K562 (cell line): Measurements from ENCODE around the gene PIGQ. TPM values are rescaled to one million over a fixed set of nuclear protein-coding genes. Genes with fewer than 3 reads are reported as not detected.

Source experiments
- CREM ChIP-seq: IDR thresholded peaks from 2 replicates; pipeline ENCODE4 v1.6.1; 2014; ENCODE audit warnings: antibody characterized with exemption, low read depth
- KLF1 ChIP-seq: fragments of 450-650 bp; IDR thresholded peaks from 2 replicates; pipeline ENCODE4 v1.6.1; 2016; ENCODE audit warnings: missing genetic modification characterization, missing compliant biosample characterization
- POLR2A ChIP-seq: fragments of 450-650 bp; conservative IDR thresholded peaks from 2 replicates; pipeline ENCODE4 v1.6.1; 2016
- PTBP1 ChIP-seq: fragments of 200-400 bp; formaldehyde crosslinking; IDR thresholded peaks from 2 replicates; pipeline ENCODE4 v1.6.1; 2017; ENCODE audit warnings: low read depth, low read length
- SAP30 ChIP-seq: fragments of 200-600 bp; sonication (generic); IDR thresholded peaks from 2 replicates; pipeline ENCODE4 v1.6.1; 2012; ENCODE audit warnings: borderline replicate concordance, low read depth, mild to moderate bottlenecking, moderate library complexity, low read length, control low read depth, inconsistent platforms; ENCODE audit not compliant: insufficient read depth, poor library complexity, severe bottlenecking
- ZNF12 ChIP-seq: sonication (generic); formaldehyde crosslinking; IDR thresholded peaks from 2 replicates; pipeline ENCODE4 v1.4.0; 2020; ENCODE audit warnings: mild to moderate bottlenecking, missing genetic modification reagents
- ZNF507 ChIP-seq: conservative IDR thresholded peaks from 2 replicates; pipeline ENCODE4 v1.6.1; 2017; ENCODE audit warnings: missing genetic modification characterization, missing compliant biosample characterization
- polyA plus RNA-seq, 8 experiments: library from polyadenylated mRNA; depleted of rRNA in 4 of 8; stranded (reverse) in 5 of 8; unstranded in 3 of 8; fragments of >200 nt; fragmentation: Nextera tagmentation in 2 of 8; fragmentation: Illumina TruSeq in 1 of 8; extraction: Ambion mirVana in 2 of 8; extraction: Trizol in 1 of 8; gene quantifications; 2 replicates each; pipeline versions ENCODE4 v1.2.1 to v1.2.3, GENCODE V29; 2011 to 2014; ENCODE audit warnings: inconsistent platforms in 1 of 8, missing spikeins in 1 of 8
- total RNA-seq, 7 experiments: library from RNA; depleted of rRNA in 6 of 7; stranded (reverse); fragments of >200 nt in 6 of 7; fragmentation: Illumina TruSeq in 2 of 7; extraction: Trizol in 2 of 7; gene quantifications; 2 replicates each; pipeline versions ENCODE4 v1.2.1 to v1.2.3, GENCODE V29; 2011 to 2021; ENCODE audit warnings: low replicate concordance in 1 of 7
- TF ChIP-seq, protein P1 (sequence below): fragments of 250-450 bp; sonication (Bioruptor Pico); IDR thresholded peaks from 2 replicates; pipeline ENCODE4 v1.5.0; 2021; ENCODE audit warnings: mild to moderate bottlenecking, moderate library complexity
- TF ChIP-seq, protein P2 (sequence below): fragments of 450-650 bp; IDR thresholded peaks from 2 replicates; pipeline ENCODE4 v1.6.1; 2016; ENCODE audit warnings: mild to moderate bottlenecking, moderate library complexity
- TF ChIP-seq, protein P3 (sequence below): fragments of 450-650 bp; formaldehyde crosslinking; IDR thresholded peaks from 2 replicates; pipeline ENCODE4 v1.4.0; 2022; ENCODE audit warnings: mild to moderate bottlenecking, moderate library complexity

Gene PIGQ
- total and polyA plus RNA-seq, 9 of the 15 experiments (the other 6 are each of a cell fraction or from before 2014, with no cell fraction given): 0.20 to 49.6 (median 11.7) TPM

DNA sequence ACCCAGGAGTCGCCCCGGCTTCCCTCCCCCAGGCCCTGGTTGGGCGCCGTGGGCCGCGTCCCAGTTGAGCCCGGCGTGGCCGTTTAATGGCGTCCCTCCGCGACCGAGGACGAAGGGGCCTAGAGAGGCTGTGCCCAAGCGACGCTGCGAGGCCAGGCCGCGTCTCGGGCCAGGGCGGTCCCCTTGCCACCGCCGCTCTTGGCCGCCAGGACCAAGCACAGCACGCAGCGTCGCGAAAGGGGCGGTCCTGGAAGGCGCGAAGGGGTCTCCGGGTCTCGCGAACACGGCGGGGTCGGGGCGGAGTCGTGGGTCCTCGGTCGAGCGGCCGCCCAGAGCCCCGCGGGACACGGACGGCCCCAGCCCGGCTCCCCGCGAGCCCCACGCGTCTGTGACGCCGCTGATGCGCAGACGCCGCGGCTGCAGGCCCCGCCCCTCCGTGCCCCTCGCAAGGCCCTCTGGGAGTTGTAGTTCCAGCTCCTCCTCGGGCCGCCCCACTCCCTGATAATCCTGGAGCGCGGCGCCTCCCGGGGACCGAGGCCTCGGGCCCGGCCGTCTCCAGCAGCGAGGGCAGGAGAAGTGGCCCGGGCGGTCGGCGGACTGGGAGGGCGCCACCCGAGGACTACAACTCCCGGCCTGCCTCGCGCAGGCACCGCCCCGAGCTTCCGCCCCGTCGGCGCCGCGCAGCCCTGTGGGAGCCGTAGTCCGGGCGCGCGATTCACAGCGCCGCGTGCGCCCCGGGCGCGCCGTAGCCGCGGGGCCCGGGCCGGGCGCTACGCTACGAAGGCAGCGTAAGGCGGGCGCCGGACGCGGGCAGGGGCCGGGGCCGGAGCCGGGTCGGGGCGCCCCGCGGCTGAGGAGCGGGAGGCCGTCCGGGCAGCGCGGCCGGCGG lies 42.5 kb upstream of the PIGQ start, which contains the start of gene CAPN15 (continued):
- TF ChIP-seq, protein P1, sequence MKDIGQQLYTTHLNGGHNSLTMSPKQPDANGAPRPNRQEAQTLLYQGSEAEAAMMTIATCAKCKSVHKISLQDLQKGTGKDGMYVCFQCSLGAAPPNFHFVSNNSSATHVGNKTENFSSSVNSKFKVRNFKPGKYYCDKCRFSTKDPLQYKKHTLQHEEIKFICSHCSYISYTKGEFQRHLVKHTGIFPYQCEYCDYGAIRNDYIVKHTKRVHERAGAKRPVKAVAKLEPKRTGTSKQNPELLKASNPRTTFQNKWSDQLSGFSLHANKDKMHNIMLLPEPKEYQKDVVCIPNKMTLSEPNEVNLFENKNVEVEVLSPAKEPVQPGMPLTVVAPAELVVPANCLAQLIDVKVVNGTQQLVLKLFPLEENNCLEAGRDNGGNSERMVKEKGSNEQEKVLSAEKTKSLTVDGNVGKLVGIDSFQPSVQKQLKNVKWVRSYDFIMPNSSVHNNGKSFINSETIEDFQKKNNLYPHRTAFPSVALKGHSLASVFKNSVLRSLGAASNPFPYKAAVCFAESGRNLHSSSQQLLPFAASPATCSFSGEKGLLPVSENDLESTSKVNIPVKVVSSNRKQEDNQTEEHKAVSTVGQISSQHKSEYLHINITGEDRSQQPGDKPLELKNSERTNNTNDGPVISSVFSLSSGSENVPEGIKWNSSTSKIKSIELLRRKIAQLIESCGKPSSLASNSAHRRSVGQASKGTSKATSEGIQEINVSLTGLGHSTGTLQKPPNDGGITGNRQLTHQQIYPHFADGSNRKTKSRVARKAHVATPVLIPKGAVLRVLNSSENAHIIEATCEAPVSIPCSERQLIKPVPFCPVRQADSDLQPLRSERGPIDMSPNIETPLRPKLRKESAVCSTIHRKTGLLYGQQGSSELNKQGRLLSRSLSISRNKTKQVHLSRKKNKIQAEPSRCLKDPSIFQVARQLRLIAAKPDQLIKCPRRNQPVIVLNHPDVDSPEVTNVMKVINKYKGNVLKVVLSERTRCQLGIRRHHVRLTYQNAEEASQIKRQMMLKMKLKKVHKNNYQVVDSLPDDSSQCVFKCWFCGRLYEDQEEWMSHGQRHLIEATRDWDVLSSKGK: no peak
- peak; percentile 91 for TF ChIP-seq KLF1
- TF ChIP-seq, protein P2, sequence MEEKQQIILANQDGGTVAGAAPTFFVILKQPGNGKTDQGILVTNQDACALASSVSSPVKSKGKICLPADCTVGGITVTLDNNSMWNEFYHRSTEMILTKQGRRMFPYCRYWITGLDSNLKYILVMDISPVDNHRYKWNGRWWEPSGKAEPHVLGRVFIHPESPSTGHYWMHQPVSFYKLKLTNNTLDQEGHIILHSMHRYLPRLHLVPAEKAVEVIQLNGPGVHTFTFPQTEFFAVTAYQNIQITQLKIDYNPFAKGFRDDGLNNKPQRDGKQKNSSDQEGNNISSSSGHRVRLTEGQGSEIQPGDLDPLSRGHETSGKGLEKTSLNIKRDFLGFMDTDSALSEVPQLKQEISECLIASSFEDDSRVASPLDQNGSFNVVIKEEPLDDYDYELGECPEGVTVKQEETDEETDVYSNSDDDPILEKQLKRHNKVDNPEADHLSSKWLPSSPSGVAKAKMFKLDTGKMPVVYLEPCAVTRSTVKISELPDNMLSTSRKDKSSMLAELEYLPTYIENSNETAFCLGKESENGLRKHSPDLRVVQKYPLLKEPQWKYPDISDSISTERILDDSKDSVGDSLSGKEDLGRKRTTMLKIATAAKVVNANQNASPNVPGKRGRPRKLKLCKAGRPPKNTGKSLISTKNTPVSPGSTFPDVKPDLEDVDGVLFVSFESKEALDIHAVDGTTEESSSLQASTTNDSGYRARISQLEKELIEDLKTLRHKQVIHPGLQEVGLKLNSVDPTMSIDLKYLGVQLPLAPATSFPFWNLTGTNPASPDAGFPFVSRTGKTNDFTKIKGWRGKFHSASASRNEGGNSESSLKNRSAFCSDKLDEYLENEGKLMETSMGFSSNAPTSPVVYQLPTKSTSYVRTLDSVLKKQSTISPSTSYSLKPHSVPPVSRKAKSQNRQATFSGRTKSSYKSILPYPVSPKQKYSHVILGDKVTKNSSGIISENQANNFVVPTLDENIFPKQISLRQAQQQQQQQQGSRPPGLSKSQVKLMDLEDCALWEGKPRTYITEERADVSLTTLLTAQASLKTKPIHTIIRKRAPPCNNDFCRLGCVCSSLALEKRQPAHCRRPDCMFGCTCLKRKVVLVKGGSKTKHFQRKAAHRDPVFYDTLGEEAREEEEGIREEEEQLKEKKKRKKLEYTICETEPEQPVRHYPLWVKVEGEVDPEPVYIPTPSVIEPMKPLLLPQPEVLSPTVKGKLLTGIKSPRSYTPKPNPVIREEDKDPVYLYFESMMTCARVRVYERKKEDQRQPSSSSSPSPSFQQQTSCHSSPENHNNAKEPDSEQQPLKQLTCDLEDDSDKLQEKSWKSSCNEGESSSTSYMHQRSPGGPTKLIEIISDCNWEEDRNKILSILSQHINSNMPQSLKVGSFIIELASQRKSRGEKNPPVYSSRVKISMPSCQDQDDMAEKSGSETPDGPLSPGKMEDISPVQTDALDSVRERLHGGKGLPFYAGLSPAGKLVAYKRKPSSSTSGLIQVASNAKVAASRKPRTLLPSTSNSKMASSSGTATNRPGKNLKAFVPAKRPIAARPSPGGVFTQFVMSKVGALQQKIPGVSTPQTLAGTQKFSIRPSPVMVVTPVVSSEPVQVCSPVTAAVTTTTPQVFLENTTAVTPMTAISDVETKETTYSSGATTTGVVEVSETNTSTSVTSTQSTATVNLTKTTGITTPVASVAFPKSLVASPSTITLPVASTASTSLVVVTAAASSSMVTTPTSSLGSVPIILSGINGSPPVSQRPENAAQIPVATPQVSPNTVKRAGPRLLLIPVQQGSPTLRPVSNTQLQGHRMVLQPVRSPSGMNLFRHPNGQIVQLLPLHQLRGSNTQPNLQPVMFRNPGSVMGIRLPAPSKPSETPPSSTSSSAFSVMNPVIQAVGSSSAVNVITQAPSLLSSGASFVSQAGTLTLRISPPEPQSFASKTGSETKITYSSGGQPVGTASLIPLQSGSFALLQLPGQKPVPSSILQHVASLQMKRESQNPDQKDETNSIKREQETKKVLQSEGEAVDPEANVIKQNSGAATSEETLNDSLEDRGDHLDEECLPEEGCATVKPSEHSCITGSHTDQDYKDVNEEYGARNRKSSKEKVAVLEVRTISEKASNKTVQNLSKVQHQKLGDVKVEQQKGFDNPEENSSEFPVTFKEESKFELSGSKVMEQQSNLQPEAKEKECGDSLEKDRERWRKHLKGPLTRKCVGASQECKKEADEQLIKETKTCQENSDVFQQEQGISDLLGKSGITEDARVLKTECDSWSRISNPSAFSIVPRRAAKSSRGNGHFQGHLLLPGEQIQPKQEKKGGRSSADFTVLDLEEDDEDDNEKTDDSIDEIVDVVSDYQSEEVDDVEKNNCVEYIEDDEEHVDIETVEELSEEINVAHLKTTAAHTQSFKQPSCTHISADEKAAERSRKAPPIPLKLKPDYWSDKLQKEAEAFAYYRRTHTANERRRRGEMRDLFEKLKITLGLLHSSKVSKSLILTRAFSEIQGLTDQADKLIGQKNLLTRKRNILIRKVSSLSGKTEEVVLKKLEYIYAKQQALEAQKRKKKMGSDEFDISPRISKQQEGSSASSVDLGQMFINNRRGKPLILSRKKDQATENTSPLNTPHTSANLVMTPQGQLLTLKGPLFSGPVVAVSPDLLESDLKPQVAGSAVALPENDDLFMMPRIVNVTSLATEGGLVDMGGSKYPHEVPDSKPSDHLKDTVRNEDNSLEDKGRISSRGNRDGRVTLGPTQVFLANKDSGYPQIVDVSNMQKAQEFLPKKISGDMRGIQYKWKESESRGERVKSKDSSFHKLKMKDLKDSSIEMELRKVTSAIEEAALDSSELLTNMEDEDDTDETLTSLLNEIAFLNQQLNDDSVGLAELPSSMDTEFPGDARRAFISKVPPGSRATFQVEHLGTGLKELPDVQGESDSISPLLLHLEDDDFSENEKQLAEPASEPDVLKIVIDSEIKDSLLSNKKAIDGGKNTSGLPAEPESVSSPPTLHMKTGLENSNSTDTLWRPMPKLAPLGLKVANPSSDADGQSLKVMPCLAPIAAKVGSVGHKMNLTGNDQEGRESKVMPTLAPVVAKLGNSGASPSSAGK: peak; percentile 49
- peak; percentile 59 for TF ChIP-seq SAP30
- TF ChIP-seq ZNF507: no peak
- TF ChIP-seq CREM: peak; percentile 85
- TF ChIP-seq POLR2A: peak; percentile 70
- TF ChIP-seq, protein P3, sequence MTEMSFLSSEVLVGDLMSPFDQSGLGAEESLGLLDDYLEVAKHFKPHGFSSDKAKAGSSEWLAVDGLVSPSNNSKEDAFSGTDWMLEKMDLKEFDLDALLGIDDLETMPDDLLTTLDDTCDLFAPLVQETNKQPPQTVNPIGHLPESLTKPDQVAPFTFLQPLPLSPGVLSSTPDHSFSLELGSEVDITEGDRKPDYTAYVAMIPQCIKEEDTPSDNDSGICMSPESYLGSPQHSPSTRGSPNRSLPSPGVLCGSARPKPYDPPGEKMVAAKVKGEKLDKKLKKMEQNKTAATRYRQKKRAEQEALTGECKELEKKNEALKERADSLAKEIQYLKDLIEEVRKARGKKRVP: peak; percentile 54; the same call in 1 of the 2 replicates
- peak; percentile 26; the same call in 1 of the 2 replicates for TF ChIP-seq ZNF12 (CRISPR knock-in tag)
- no peak for TF ChIP-seq PTBP1
